ENCODE data around the gene SLC1A4. TPM values are rescaled to one million over a fixed set of nuclear protein-coding genes. Genes with fewer than 3 reads are reported as not detected.
A peak's percentile ranks its signal among the peaks of the same experiment; 100 is the strongest.

SLC1A4 gene
- total and polyA plus RNA-seq, 10 of the 15 experiments (the other 5 are each of a cell fraction or from before 2014, with no cell fraction given): 10.8 to 43.2 (median 27.7) TPM

GRCh38 chr2:65040400-65041261 lies 51.4 kb downstream of the SLC1A4 start (continued):
- TF ChIP-seq NFIC (IDR thresholded peaks at IDR 0.05; ENCODE audit: low read depth, low read length): no peak
- no peak; the same call in 1 of the 2 replicates for TF ChIP-seq ZNF207 (IDR thresholded peaks at IDR 0.05; ENCODE audit: borderline replicate concordance)
- no peak for TF ChIP-seq TAF1 (IDR thresholded peaks at IDR 0.05; ENCODE audit: borderline replicate concordance, low read depth, low read length)
- no peak for TF ChIP-seq IRF5 (IDR thresholded peaks at IDR 0.05; ENCODE audit: borderline replicate concordance)
- TF ChIP-seq SMAD1 (IDR thresholded peaks at IDR 0.05; ENCODE audit: low read depth, partially characterized antibody): no peak
- no peak for TF ChIP-seq ZBTB11 (CRISPR knock-in tag; IDR thresholded peaks at IDR 0.05)
- TF ChIP-seq FOXK2 (IDR thresholded peaks at IDR 0.05): no peak
- no peak for TF ChIP-seq ZNF622 (IDR thresholded peaks at IDR 0.05)
- TF ChIP-seq WRNIP1 (IDR thresholded peaks at IDR 0.05; ENCODE audit: borderline replicate concordance, low read depth, low read length): no peak
- TF ChIP-seq NR2F1 (conservative IDR thresholded peaks at IDR 0.05): no peak
- TF ChIP-seq RAD21 (IDR thresholded peaks at IDR 0.05; ENCODE audit: insufficient read depth, low read depth, low read length): peak; percentile 83
- no peak for TF ChIP-seq KDM1A (IDR thresholded peaks at IDR 0.05; ENCODE audit: borderline replicate concordance)
- peak; percentile 92 for TF ChIP-seq SMARCA5 (IDR thresholded peaks at IDR 0.05)
- TF ChIP-seq E4F1 (IDR thresholded peaks at IDR 0.05; ENCODE audit: borderline replicate concordance, partially characterized antibody): no peak
- TF ChIP-seq RBBP5 (conservative IDR thresholded peaks at IDR 0.05): no peak
- TF ChIP-seq CTCF (IDR thresholded peaks at IDR 0.05 in 2 of 3, conservative IDR thresholded peaks at IDR 0.05 in 1 of 3; ENCODE audit: control insufficient read depth in 2 of 3, extremely low read depth in 1 of 3, insufficient read depth in 1 of 3, low read depth in 3 of 3, low read length in 3 of 3): peak; percentile 93 to 96 (median 95)
- no peak for TF ChIP-seq NRF1 (conservative IDR thresholded peaks at IDR 0.05; ENCODE audit: low read depth, low read length)
- peak in 1 of 2 experiments; percentile 35; a peak in 1 of 4 replicates for TF ChIP-seq BHLHE40 (IDR thresholded peaks at IDR 0.05; ENCODE audit: borderline replicate concordance in 1 of 2, low read depth in 2 of 2, low read length in 1 of 2)
- TF ChIP-seq TARDBP (IDR thresholded peaks at IDR 0.05; ENCODE audit: borderline replicate concordance): no peak
- TF ChIP-seq RCOR1 (conservative IDR thresholded peaks at IDR 0.05; ENCODE audit: low read depth, low read length): no peak
- TF ChIP-seq NFXL1 (IDR thresholded peaks at IDR 0.05; ENCODE audit: borderline replicate concordance): no peak

Measured in GM12878 (cell line).